Endothelial cell of umbilical vein (primary cell): ENCODE data around the gene OR10G2.
"Not testable (repeated sequence)": the region's sequence is repeated elsewhere in the genome, so short reads cannot be mapped to it uniquely, and the experiment has no call there.

Experiments used
- POLR2AphosphoS5 ChIP-seq: IDR thresholded peaks from 2 replicates; pipeline ENCODE4 v1.6.1; 2012; ENCODE audit warnings: low read depth, mild to moderate bottlenecking, control low read depth, low read length, moderate library complexity; ENCODE audit not compliant: insufficient read depth
- TF ChIP-seq, protein P1 (sequence below), 2 donors: IDR thresholded peaks; 1 replicate in 1 of 2; 2 replicates in 1 of 2; pipeline ENCODE4 v1.5.1; 2011; ENCODE audit warnings: low read length in 2 of 2, mild to moderate bottlenecking in 2 of 2, moderate library complexity in 2 of 2, control low read depth in 1 of 2, inconsistent platforms in 1 of 2, low read depth in 1 of 2; ENCODE audit not compliant: insufficient read depth in 1 of 2; ENCODE audit errors: extremely low read depth in 1 of 2

DNA sequence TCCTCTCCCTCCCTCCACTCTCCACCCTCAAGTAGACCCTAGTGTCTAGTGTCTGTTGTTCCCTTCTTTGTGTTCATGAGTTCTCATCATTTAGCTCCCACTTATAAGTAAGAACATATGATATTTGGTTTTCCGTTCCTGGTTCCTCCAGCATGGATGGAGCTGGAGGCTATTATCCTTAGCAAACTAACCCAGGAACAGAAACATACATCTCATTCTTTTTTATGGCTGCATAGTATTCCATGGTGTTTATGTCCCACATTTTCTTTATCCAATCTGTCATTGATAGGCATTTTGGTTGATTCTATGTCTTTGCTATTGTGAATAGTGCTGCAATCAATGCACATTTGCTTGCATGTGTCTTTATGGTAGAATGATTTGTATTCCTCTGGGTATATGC is 4.2 kb downstream of the OR10G2 start:
- TF ChIP-seq, protein P1, sequence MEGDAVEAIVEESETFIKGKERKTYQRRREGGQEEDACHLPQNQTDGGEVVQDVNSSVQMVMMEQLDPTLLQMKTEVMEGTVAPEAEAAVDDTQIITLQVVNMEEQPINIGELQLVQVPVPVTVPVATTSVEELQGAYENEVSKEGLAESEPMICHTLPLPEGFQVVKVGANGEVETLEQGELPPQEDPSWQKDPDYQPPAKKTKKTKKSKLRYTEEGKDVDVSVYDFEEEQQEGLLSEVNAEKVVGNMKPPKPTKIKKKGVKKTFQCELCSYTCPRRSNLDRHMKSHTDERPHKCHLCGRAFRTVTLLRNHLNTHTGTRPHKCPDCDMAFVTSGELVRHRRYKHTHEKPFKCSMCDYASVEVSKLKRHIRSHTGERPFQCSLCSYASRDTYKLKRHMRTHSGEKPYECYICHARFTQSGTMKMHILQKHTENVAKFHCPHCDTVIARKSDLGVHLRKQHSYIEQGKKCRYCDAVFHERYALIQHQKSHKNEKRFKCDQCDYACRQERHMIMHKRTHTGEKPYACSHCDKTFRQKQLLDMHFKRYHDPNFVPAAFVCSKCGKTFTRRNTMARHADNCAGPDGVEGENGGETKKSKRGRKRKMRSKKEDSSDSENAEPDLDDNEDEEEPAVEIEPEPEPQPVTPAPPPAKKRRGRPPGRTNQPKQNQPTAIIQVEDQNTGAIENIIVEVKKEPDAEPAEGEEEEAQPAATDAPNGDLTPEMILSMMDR (IDR thresholded peaks at IDR 0.05; ENCODE audit: extremely low read depth in 1 of 2, insufficient read depth in 1 of 2, low read depth in 1 of 2, low read length in 2 of 2) = not testable (repeated sequence)
- TF ChIP-seq POLR2AphosphoS5 = not testable (repeated sequence)
